ENCODE results near the gene JPH4.

The JPH4 gene

GRCh38 chr14:23535943-23536342 is 42.6 kb downstream of the JPH4 start:
- ChIA-PET POLR2A (ENCODE audit: low non-redundant PET) (no interaction called here), CTCF (no interaction called here)
- TF ChIP-seq, protein P1, sequence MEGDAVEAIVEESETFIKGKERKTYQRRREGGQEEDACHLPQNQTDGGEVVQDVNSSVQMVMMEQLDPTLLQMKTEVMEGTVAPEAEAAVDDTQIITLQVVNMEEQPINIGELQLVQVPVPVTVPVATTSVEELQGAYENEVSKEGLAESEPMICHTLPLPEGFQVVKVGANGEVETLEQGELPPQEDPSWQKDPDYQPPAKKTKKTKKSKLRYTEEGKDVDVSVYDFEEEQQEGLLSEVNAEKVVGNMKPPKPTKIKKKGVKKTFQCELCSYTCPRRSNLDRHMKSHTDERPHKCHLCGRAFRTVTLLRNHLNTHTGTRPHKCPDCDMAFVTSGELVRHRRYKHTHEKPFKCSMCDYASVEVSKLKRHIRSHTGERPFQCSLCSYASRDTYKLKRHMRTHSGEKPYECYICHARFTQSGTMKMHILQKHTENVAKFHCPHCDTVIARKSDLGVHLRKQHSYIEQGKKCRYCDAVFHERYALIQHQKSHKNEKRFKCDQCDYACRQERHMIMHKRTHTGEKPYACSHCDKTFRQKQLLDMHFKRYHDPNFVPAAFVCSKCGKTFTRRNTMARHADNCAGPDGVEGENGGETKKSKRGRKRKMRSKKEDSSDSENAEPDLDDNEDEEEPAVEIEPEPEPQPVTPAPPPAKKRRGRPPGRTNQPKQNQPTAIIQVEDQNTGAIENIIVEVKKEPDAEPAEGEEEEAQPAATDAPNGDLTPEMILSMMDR (conservative IDR thresholded peaks at IDR 0.05; ENCODE audit: low read depth) = no peak
- DNase-seq (ENCODE audit: low spot score) = no peak
- no peak overlapping the region for H3K27ac ChIP-seq

- H3K27ac ChIP-seq = no peak overlapping the region
- ChIA-PET POLR2A (ENCODE audit: low non-redundant PET) (no interaction called here), CTCF (interaction anchor here (0.9 kb wide), 1 partner anchor 29 kb away, joined by 3 read pairs; no protein-coding TSS in a partner anchor)
- no peak for DNase-seq (ENCODE audit: low spot score)
- TF ChIP-seq, protein P1 (conservative IDR thresholded peaks at IDR 0.05; ENCODE audit: low read depth) = no peak
Observed at GRCh38 chr14:23533652-23534435, 44.7 kb downstream of the JPH4 start.

DNA sequence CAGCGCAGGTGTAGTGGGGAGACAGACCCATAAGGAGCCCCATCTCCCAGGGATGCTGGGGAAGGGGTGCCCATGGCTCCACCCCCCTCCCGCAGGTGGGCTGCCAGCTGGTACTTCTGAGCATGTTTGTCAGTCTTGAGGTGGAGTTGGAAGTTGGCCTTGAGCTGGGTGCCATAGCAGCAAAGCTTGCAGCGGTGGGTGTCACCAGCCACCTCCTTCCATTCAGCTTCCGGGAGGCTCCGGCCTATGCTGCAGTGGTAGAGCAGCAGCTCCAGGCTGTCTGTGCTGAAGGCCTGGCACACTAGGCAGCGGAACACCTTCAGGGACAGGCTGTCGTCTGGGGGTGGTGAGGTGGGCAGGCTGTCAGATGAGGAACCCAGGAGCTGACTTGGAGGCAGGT is 45.9 kb downstream of the JPH4 start:
- TF ChIP-seq, protein P1 (conservative IDR thresholded peaks at IDR 0.05; ENCODE audit: low read depth) = no peak
- ChIA-PET CTCF (no interaction called here), POLR2A (ENCODE audit: low non-redundant PET) (no interaction called here)
- no peak for DNase-seq (ENCODE audit: low spot score)
- no peak overlapping the region for H3K27ac ChIP-seq

GRCh38 chr14:23531391-23531790 is 47.2 kb downstream of the JPH4 start:
- DNase-seq (ENCODE audit: low spot score) = no peak
- TF ChIP-seq, protein P1 (conservative IDR thresholded peaks at IDR 0.05; ENCODE audit: low read depth) = no peak
- no peak overlapping the region for H3K27ac ChIP-seq
- CTCF ChIA-PET = no interaction called here
- POLR2A ChIA-PET (ENCODE audit: low non-redundant PET) = no interaction called here

- TF ChIP-seq, protein P1 (conservative IDR thresholded peaks at IDR 0.05; ENCODE audit: low read depth) = no peak
- ChIA-PET CTCF (no interaction called here), POLR2A (ENCODE audit: low non-redundant PET) (no interaction called here)
- no peak overlapping the region for H3K27ac ChIP-seq
- DNase-seq (ENCODE audit: low spot score) = no peak
Observed at GRCh38 chr14:23530375-23531055, 48.1 kb downstream of the JPH4 start.

DNA sequence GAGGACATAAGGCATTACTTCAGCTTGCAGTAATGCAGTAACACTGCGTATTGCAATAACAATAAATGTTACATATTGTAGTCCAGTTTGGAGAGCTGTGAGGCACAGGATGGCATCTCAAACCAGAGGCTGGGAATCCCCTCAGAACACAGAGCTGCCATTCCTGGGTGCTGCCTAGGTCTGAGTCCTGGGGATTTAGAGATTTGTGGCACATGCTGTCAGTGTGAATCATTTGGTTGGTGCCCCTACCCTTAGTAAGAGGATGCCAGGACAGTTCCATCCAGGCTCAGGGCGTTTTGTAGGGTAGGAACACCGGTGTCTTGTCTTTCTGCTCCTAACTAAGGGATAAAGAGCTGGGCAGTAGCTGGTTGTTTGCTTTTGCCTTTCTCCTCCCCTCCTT is 49.6 kb downstream of the JPH4 start:
- TF ChIP-seq, protein P1 (conservative IDR thresholded peaks at IDR 0.05; ENCODE audit: low read depth) = no peak
- CTCF ChIA-PET = interaction anchor here (1.8 kb wide), 1 partner anchor 10 kb away, joined by 5 read pairs; no protein-coding TSS in a partner anchor
- no peak overlapping the region for H3K27ac ChIP-seq
- DNase-seq (ENCODE audit: low spot score) = no peak
- POLR2A ChIA-PET (ENCODE audit: low non-redundant PET) = no interaction called here

All from RWPE1 (cell line).